ENCODE data around the gene KLHDC8B.

DNA sequence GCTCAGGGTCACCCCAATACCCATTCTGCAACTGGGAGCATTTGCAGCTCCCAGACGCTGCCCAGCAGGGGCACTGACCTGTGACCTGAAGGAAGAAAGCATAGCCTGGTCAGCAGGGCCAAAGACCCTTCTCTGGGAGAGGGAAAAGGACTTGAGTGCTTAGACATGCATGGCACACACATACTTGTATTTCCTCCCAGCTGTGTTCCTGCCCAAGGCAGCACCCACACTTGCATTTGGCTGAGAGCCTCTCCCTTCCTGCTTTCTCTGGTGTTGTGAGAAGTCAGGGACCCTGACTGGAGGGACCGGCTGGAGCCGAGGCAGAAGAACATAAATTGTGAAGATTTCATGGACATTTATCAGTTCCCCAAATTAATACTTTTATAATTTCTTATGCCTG, 31.3 kb upstream of the KLHDC8B start:
- TF ChIP-seq CTCF (IDR thresholded peaks at IDR 0.05) (no peak), EP300 (IDR thresholded peaks at IDR 0.05) (no peak)
